ENCODE results near the gene CCNL1. TPM values are rescaled to one million over a fixed set of nuclear protein-coding genes. Genes with fewer than 3 reads are reported as not detected.

The CCNL1 gene
- total and polyA plus RNA-seq, 2 of the 4 experiments (the other 2 are of a cell fraction): 60.9 to 83.3 TPM

GRCh38 chr3:157179365-157179803, 19.4 kb upstream of the CCNL1 start:
- Histone ChIP-seq H3K23ac (ENCODE audit: low read depth, low read length) (no peak overlapping the region), H3K79me1 (ENCODE audit: low read depth in 1 of 2, low read length in 2 of 2) (peaks cover 11 to 20% of the 10 kb centered on the region in 2 experiments; a peak in 3 of 4 replicates), H3K27me3 (ENCODE audit: control insufficient read depth, insufficient read depth, low read length) (no peaks in the 10 kb centered on the region), H3K36me3 (ENCODE audit: control insufficient read depth, insufficient read depth, low read length) (no peaks in the 10 kb centered on the region), H2BK15ac (ENCODE audit: low read depth, low read length) (no peak overlapping the region), H2AK9ac (replicated peaks; ENCODE audit: low read depth, low read length, poor library complexity) (no peak overlapping the region), H2BK5ac (ENCODE audit: low read depth, low read length, poor library complexity, severe bottlenecking) (no peak overlapping the region), H2BK120ac (ENCODE audit: low read depth, low read length) (no peak overlapping the region), H4K5ac (ENCODE audit: low read depth, low read length) (no peak overlapping the region), H2BK20ac (ENCODE audit: low read depth, low read length) (no peak overlapping the region), H3K4me3 (ENCODE audit: insufficient read depth, low read depth, low read length) (no peak overlapping the region), H4K8ac (ENCODE audit: low read depth in 2 of 2, low read length in 2 of 2) (no peak overlapping the region), H3K9me3 (ENCODE audit: control insufficient read depth, insufficient read depth, low read length) (no peaks in the 10 kb centered on the region), H2AFZ (replicated peaks; ENCODE audit: low read length, poor library complexity) (no peak overlapping the region), H3K9ac (ENCODE audit: low read depth, low read length) (no peak overlapping the region), H3K4me2 (ENCODE audit: low read depth, low read length) (no peak overlapping the region), H4K20me1 (ENCODE audit: insufficient read depth, low read length) (no peaks in the 10 kb centered on the region), H3K18ac (ENCODE audit: low read depth, low read length) (no peak overlapping the region), H3K27ac (ENCODE audit: insufficient read depth, low read length) (no peak overlapping the region), H3K14ac (replicated peaks; ENCODE audit: low read depth, low read length) (no peak overlapping the region), H3K56ac (ENCODE audit: extremely low read depth, insufficient read depth, low read length) (no peak overlapping the region), H3K4ac (ENCODE audit: low read depth, low read length) (no peak overlapping the region), H4K91ac (ENCODE audit: insufficient read depth, low read depth, low read length) (no peak overlapping the region), H2AK5ac (ENCODE audit: low read depth, low read length) (no peak overlapping the region), H3K9me1 (ENCODE audit: insufficient read depth, low read length) (no peaks in the 10 kb centered on the region), H3K4me1 (ENCODE audit: control insufficient read depth, insufficient read depth, low read length) (no peaks in the 10 kb centered on the region)
- in situ Hi-C loops (cut with MboI; ENCODE audit: low sequenced_read_pairs): no loop called here
- TF ChIP-seq FOS (IDR thresholded peaks at IDR 0.05; ENCODE audit: low read depth, low read length) (no peak), CTCF (conservative IDR thresholded peaks at IDR 0.05; ENCODE audit: low read depth, low read length) (no peak), BHLHE40 (IDR thresholded peaks at IDR 0.05; ENCODE audit: low read depth, low read length) (no peak), RFX5 (IDR thresholded peaks at IDR 0.05; ENCODE audit: low read depth, low read length) (no peak), ELK1 (IDR thresholded peaks at IDR 0.05; ENCODE audit: borderline replicate concordance, low read depth, low read length) (no peak), MXI1 (IDR thresholded peaks at IDR 0.05; ENCODE audit: borderline replicate concordance, low read depth, low read length) (no peak), RAD21 (IDR thresholded peaks at IDR 0.05; ENCODE audit: low read length) (no peak), NFE2L2 (IDR thresholded peaks at IDR 0.05; ENCODE audit: low read depth, low read length) (no peak), RCOR1 (IDR thresholded peaks at IDR 0.05; ENCODE audit: insufficient replicate concordance, low read length) (no peak), POLR2A (IDR thresholded peaks at IDR 0.05; ENCODE audit: low read depth, low read length) (no peak), CEBPB (IDR thresholded peaks at IDR 0.05; ENCODE audit: low read depth, low read length) (no peak), CHD1 (IDR thresholded peaks at IDR 0.05; ENCODE audit: low read depth, low read length) (no peak), SMC3 (IDR thresholded peaks at IDR 0.05; ENCODE audit: low read depth, low read length) (no peak), MAZ (IDR thresholded peaks at IDR 0.05; ENCODE audit: borderline replicate concordance, low read depth, low read length) (no peak), USF2 (IDR thresholded peaks at IDR 0.05; ENCODE audit: low read depth, low read length) (no peak)
- CTCF ChIA-PET: no interaction called here
- POLR2A ChIA-PET (ENCODE audit: unreplicated experiment): no interaction called here
- no peak for DNase-seq
- dilution Hi-C loops (cut with HindIII; ENCODE audit: low sequenced_read_pairs, unreplicated experiment): no loop called here
- no peak for ATAC-seq (ENCODE audit: low read depth)
- intact Hi-C loops (cut with micrococcal nuclease): no loop called here
- BruUV-seq (replicated peaks): no TSS peak
- 100% methylated on average over 6 of the region's 27 CpGs; no CpG with 5 or more reads in 1 of the 2 experiments for WGBS, 2 experiments (ENCODE audit: extremely low coverage in 2 of 2, insufficient read length in 1 of 2)

Data from IMR-90 (cell line).